K562 (cell line): Measurements from ENCODE around the gene HIRIP3. TPM values are rescaled to one million over a fixed set of nuclear protein-coding genes. Genes with fewer than 3 reads are reported as not detected.

Experiments used
- ATAC-seq: fragments of 200-7000 bp; cut with Tn5 transposase; 3 replicates; pipeline ENCODE4 v1.9.1; 2020; ENCODE audit warnings: moderate library complexity
- BruUV-seq: library from RNA; stranded (reverse); fragments of 400-500 nt; replicated peaks from 2 replicates; lab custom pipeline; 2021; lab: Mats Ljungman, UMichigan
- CTCF ChIA-PET: fragments of 300-600 bp; formaldehyde crosslinking; extraction: SDS; loops from one replicate; lab custom pipeline; 2021; ENCODE audit warnings: low intra/inter-chr PET ratio; lab: Yijun Ruan, JAX
- POLR2A ChIA-PET: fragments of 300-600, 350-650 bp; sonication (Branson Sonifier 250); formaldehyde crosslinking; extraction: SDS; loops from one replicate; lab custom pipeline; 2021; ENCODE audit warnings: antibody characterized with exemption, inconsistent platforms; lab: Yijun Ruan, JAX
- DNase-seq, 4 experiments: peaks; one replicate each; pipeline versions ENCODE4 v3.0.0 to v3.0.0-alpha.2; 2011 to 2018; ENCODE audit warnings: low spot score in 3 of 4, mixed read lengths in 3 of 4; ENCODE audit errors: extremely low read depth in 1 of 4
- FAIRE-seq: peaks from 2 replicates; lab custom pipeline; 2011; peaks lifted over from hg19 to GRCh38; lab: Jason Lieb, UNC
- H2AFZ ChIP-seq: 2 replicates; pipeline ENCODE4 v1.6.0; 2011; ENCODE audit warnings: low read depth, low read length, control low read depth, inconsistent platforms
- H3K27ac ChIP-seq: fragments of 200-600 bp; 3 replicates; pipeline ENCODE4 v1.8.0; 2011; ENCODE audit warnings: low read depth, mild to moderate bottlenecking, control low read depth, inconsistent platforms, low read length, moderate library complexity, mixed read lengths; ENCODE audit errors: extremely low read depth
- H3K27me3 ChIP-seq, 2 experiments: fragments of 300-600 bp in 1 of 2; 2 replicates in 1 of 2; 3 replicates in 1 of 2; pipeline versions ENCODE4 v1.6.0 to v1.8.0; 2011; ENCODE audit warnings: inconsistent platforms in 2 of 2, low read length in 2 of 2, mild to moderate bottlenecking in 1 of 2, mixed read lengths in 1 of 2, moderate library complexity in 1 of 2; ENCODE audit not compliant: control insufficient read depth in 2 of 2, insufficient read depth in 2 of 2
- H3K36me3 ChIP-seq: fragments of 300-600 bp; 3 replicates; pipeline ENCODE4 v1.8.0; 2011; ENCODE audit warnings: mild to moderate bottlenecking, low read length, inconsistent platforms; ENCODE audit not compliant: control insufficient read depth, insufficient read depth
- H3K4me1 ChIP-seq, 2 experiments: fragments of 200-600 bp in 1 of 2; replicated peaks in 1 of 2; 2 replicates in 1 of 2; 3 replicates in 1 of 2; pipeline versions ENCODE4 v1.5.1 to v1.8.0; 2011; ENCODE audit warnings: inconsistent platforms in 2 of 2, low read length in 2 of 2, mild to moderate bottlenecking in 1 of 2, mixed read lengths in 1 of 2, moderate library complexity in 1 of 2; ENCODE audit not compliant: control insufficient read depth in 2 of 2, insufficient read depth in 2 of 2
- H3K4me2 ChIP-seq: 2 replicates; pipeline ENCODE4 v1.6.1; 2011; ENCODE audit warnings: low read length, control low read depth, inconsistent platforms, mixed read lengths; ENCODE audit not compliant: insufficient read depth
- H3K4me3 ChIP-seq: fragments of 200-600 bp; sonication (generic), shearing (Covaris generic); 2 replicates; pipeline ENCODE4 v1.5.1; 2016; ENCODE audit warnings: control low read depth, inconsistent platforms
- H3K79me2 ChIP-seq: fragments of 200-600 bp; 3 replicates; pipeline ENCODE4 v1.8.0; 2011; ENCODE audit warnings: low read length, inconsistent platforms; ENCODE audit not compliant: control insufficient read depth, insufficient read depth
- H3K9ac ChIP-seq, 2 experiments: 2 replicates each; pipeline versions ENCODE4 v1.6.0 to v1.6.1; 2011; ENCODE audit warnings: low read depth in 2 of 2, low read length in 2 of 2, control low read depth in 1 of 2, inconsistent platforms in 1 of 2, mild to moderate bottlenecking in 1 of 2, mixed read lengths in 1 of 2; ENCODE audit not compliant: insufficient read depth in 1 of 2
- H3K9me1 ChIP-seq: one replicate; pipeline ENCODE4 v1.6.0; 2011; ENCODE audit warnings: inconsistent platforms, mild to moderate bottlenecking, low read length, moderate library complexity; ENCODE audit not compliant: control insufficient read depth, insufficient read depth
- H3K9me3 ChIP-seq: replicated peaks from 2 replicates; pipeline ENCODE4 v1.5.1; 2011; ENCODE audit warnings: low read depth, low read length, inconsistent platforms; ENCODE audit not compliant: control insufficient read depth, insufficient read depth
- H4K20me1 ChIP-seq: replicated peaks from 2 replicates; pipeline ENCODE4 v1.6.1; 2011; ENCODE audit warnings: low read length, inconsistent platforms, mixed read lengths; ENCODE audit not compliant: control insufficient read depth, insufficient read depth
- POLR2A ChIP-seq: fragments of 450-650 bp; conservative IDR thresholded peaks from 2 replicates; pipeline ENCODE4 v1.6.1; 2016
- TBP ChIP-seq: optimal IDR thresholded peaks from 2 replicates; pipeline ENCODE3; 2011; ENCODE audit warnings: low read depth, low read length, improper control_type of control experiment
- ZBTB33 ChIP-seq: sonication (generic); formaldehyde crosslinking; IDR thresholded peaks from 2 replicates; pipeline ENCODE4 v1.8.1; 2023; ENCODE audit warnings: mild to moderate bottlenecking, missing genetic modification reagents
- WGBS: fragments of 100-300 bp; shearing (Covaris generic); methylation state at CpG from one replicate; pipeline ENCODE4 v1.1.6; 2016; ENCODE audit warnings: low coverage, mixed read lengths; ENCODE audit not compliant: insufficient coverage; ENCODE audit errors: missing lambda C conversion rate; 5-methylcytosine and 5-hydroxymethylcytosine counted together
- in situ Hi-C: fragments of 300-500 bp; cut with MboI; formaldehyde crosslinking; loops from 4 replicates; pipeline ENCODE4 v1.15.0; 2018; ENCODE audit warnings: inconsistent platforms, mixed read lengths
- intact Hi-C: fragments of 100-400 bp; cut with micrococcal nuclease; formaldehyde crosslinking; loops from 2 replicates; pipeline ENCODE4 v1.14.2; 2022
- polyA plus RNA-seq, 8 experiments: library from polyadenylated mRNA; depleted of rRNA in 4 of 8; stranded (reverse) in 5 of 8; unstranded in 3 of 8; fragments of >200 nt; fragmentation: Nextera tagmentation in 2 of 8; fragmentation: Illumina TruSeq in 1 of 8; extraction: Ambion mirVana in 2 of 8; extraction: Trizol in 1 of 8; gene quantifications; 2 replicates each; pipeline versions ENCODE4 v1.2.1 to v1.2.3, GENCODE V29; 2011 to 2014; ENCODE audit warnings: inconsistent platforms in 1 of 8, missing spikeins in 1 of 8
- total RNA-seq, 7 experiments: library from RNA; depleted of rRNA in 6 of 7; stranded (reverse); fragments of >200 nt in 6 of 7; fragmentation: Illumina TruSeq in 2 of 7; extraction: Trizol in 2 of 7; gene quantifications; 2 replicates each; pipeline versions ENCODE4 v1.2.1 to v1.2.3, GENCODE V29; 2011 to 2021; ENCODE audit warnings: low replicate concordance in 1 of 7

The HIRIP3 gene
- total and polyA plus RNA-seq, 9 of the 15 experiments (the other 6 are each of a cell fraction or from before 2014, with no cell fraction given): 3.3 to 38.2 (median 18.2) TPM

- no peak for TF ChIP-seq POLR2A
- TF ChIP-seq ZBTB33 (CRISPR knock-in tag): 0 out of 2 replicates have a peak, but pooled peaks have one; percentile 41
- TF ChIP-seq, all 486 proteins: peak for 1
- ATAC-seq (no peak), FAIRE-seq (no peak), DNase-seq (no peak)
- Histone ChIP-seq H3K4me3 (no peak overlapping the region), H2AFZ (no peak overlapping the region), H3K9ac (no peak overlapping the region), H4K20me1 (no peaks in the 10 kb centered on the region), H3K4me2 (no peak overlapping the region), H3K9me3 (no peaks in the 10 kb centered on the region; the same call in 1 of the 2 replicates), H3K9me1 (no peaks in the 10 kb centered on the region), H3K27me3 (no peaks in the 10 kb centered on the region), H3K36me3 (no peaks in the 10 kb centered on the region), H3K27ac (no peak overlapping the region), H3K79me2 (peaks cover 7% of the 10 kb centered on the region; the same call in 2 of the 3 replicates), H3K4me1 (peaks cover 12 to 20% of the 10 kb centered on the region in 2 experiments; a peak in 4 of 5 replicates)
- ChIA-PET POLR2A (no interaction called here), CTCF (no interaction called here)
- WGBS: 72% methylated on average over 9 of the region's 9 CpGs
- intact Hi-C loops: no loop called here
- no TSS peak for BruUV-seq
- in situ Hi-C loops: no loop called here
Measured at GRCh38 chr16:29959293-29959692, 36.1 kb downstream of the HIRIP3 start.

- Histone ChIP-seq H2AFZ (no peak overlapping the region), H3K4me2 (no peak overlapping the region), H3K27ac (no peak overlapping the region), H4K20me1 (no peaks in the 10 kb centered on the region), H3K9me1 (no peaks in the 10 kb centered on the region), H3K27me3 (no peaks in the 10 kb centered on the region), H3K4me3 (no peak overlapping the region), H3K9ac (no peak overlapping the region), H3K9me3 (no peaks in the 10 kb centered on the region; the same call in 1 of the 2 replicates), H3K79me2 (peaks cover 7% of the 10 kb centered on the region; the same call in 2 of the 3 replicates), H3K36me3 (no peaks in the 10 kb centered on the region), H3K4me1 (peaks cover 12 to 20% of the 10 kb centered on the region in 2 experiments; a peak in 4 of 5 replicates)
- no TSS peak for BruUV-seq
- ATAC-seq (no peak), DNase-seq (no peak), FAIRE-seq (no peak)
- intact Hi-C loops: no loop called here
- ChIA-PET CTCF (no interaction called here), POLR2A (no interaction called here)
- no peak for TF ChIP-seq TBP
- in situ Hi-C loops: no loop called here
- WGBS: 75% methylated on average over 5 of the region's 5 CpGs
Measured at GRCh38 chr16:29958756-29959155, 36.7 kb downstream of the HIRIP3 start.
